ENCODE measurements around the gene NARF.

The NARF gene

GRCh38 chr17:82468692-82469091 lies 10.2 kb downstream of the NARF start:
- in situ Hi-C loops (cut with HindIII; ENCODE audit: low sequenced_read_pairs) = no loop called here

- in situ Hi-C loops (cut with HindIII; ENCODE audit: low sequenced_read_pairs) = no loop called here
Measured at GRCh38 chr17:82470065-82470464, 11.5 kb downstream of the NARF start.

- in situ Hi-C loops (cut with HindIII; ENCODE audit: low sequenced_read_pairs) = no loop called here
Measured at GRCh38 chr17:82474223-82475010, 15.9 kb downstream of the NARF start.

GRCh38 chr17:82475458-82475857 lies 16.9 kb downstream of the NARF start:
- in situ Hi-C loops (cut with HindIII; ENCODE audit: low sequenced_read_pairs) = no loop called here

GRCh38 chr17:82477934-82478333 lies 19.4 kb downstream of the NARF start:
- in situ Hi-C loops (cut with HindIII; ENCODE audit: low sequenced_read_pairs) = no loop called here

GRCh38 chr17:82479602-82480001 lies 21.1 kb downstream of the NARF start:
- in situ Hi-C loops (cut with HindIII; ENCODE audit: low sequenced_read_pairs) = no loop called here

GRCh38 chr17:82480318-82480717 lies 21.8 kb downstream of the NARF start:
- in situ Hi-C loops (cut with HindIII; ENCODE audit: low sequenced_read_pairs) = no loop called here

GRCh38 chr17:82483204-82483660 lies 24.7 kb downstream of the NARF start:
- in situ Hi-C loops (cut with HindIII; ENCODE audit: low sequenced_read_pairs) = no loop called here

- in situ Hi-C loops (cut with HindIII; ENCODE audit: low sequenced_read_pairs) = no loop called here
Measured at GRCh38 chr17:82483836-82484235, 25.3 kb downstream of the NARF start.

- in situ Hi-C loops (cut with HindIII; ENCODE audit: low sequenced_read_pairs) = loop anchor here (5.0 kb wide), 1 partner anchor 66 kb away; no protein-coding TSS in a partner anchor
Measured at GRCh38 chr17:82486231-82487094, 27.9 kb downstream of the NARF start.

GRCh38 chr17:82487910-82488309 lies 29.4 kb downstream of the NARF start:
- in situ Hi-C loops (cut with HindIII; ENCODE audit: low sequenced_read_pairs) = loop anchor here (5.0 kb wide), 1 partner anchor 64 kb away; no protein-coding TSS in a partner anchor

GRCh38 chr17:82489117-82489516 lies 30.6 kb downstream of the NARF start:
- in situ Hi-C loops (cut with HindIII; ENCODE audit: low sequenced_read_pairs) = loop anchor here (5.0 kb wide), 1 partner anchor 63 kb away; no protein-coding TSS in a partner anchor

GRCh38 chr17:82489851-82490511 lies 31.4 kb downstream of the NARF start:
- in situ Hi-C loops (cut with HindIII; ENCODE audit: low sequenced_read_pairs) = loop anchor here (5.0 kb wide), 1 partner anchor 62 kb away; no protein-coding TSS in a partner anchor

GRCh38 chr17:82490512-82491195 lies 32.1 kb downstream of the NARF start:
- in situ Hi-C loops (cut with HindIII; ENCODE audit: low sequenced_read_pairs) = no loop called here

GRCh38 chr17:82491196-82491530 lies 32.6 kb downstream of the NARF start:
- in situ Hi-C loops (cut with HindIII; ENCODE audit: low sequenced_read_pairs) = no loop called here

GRCh38 chr17:82491533-82491932 lies 33.0 kb downstream of the NARF start:
- in situ Hi-C loops (cut with HindIII; ENCODE audit: low sequenced_read_pairs) = no loop called here

- in situ Hi-C loops (cut with HindIII; ENCODE audit: low sequenced_read_pairs) = no loop called here
Measured at GRCh38 chr17:82492643-82493225, 34.2 kb downstream of the NARF start.

- in situ Hi-C loops (cut with HindIII; ENCODE audit: low sequenced_read_pairs) = no loop called here
Measured at GRCh38 chr17:82493226-82493781, 34.8 kb downstream of the NARF start.

GRCh38 chr17:82494236-82495055 lies 35.9 kb downstream of the NARF start:
- in situ Hi-C loops (cut with HindIII; ENCODE audit: low sequenced_read_pairs) = no loop called here

Data from endothelial cell of hepatic sinusoid (primary cell).